MCF 10A (cell line): ENCODE measurements around the gene SLC2A1. TPM values are rescaled to one million over a fixed set of nuclear protein-coding genes. Genes with fewer than 3 reads are reported as not detected.

Experiments used
- BruUV-seq: library from RNA; stranded (reverse); fragments of 400-500 nt; replicated peaks from 2 replicates; lab custom pipeline; 2021; lab: Mats Ljungman, UMichigan
- CTCF ChIA-PET: fragments of 300-600 bp; sonication (Branson Sonifier 250); formaldehyde crosslinking; extraction: SDS; loops from one replicate; lab custom pipeline; 2021; ENCODE audit warnings: antibody characterized with exemption, inconsistent platforms; lab: Yijun Ruan, JAX
- POLR2A ChIA-PET: fragments of 300-600, 350-650 bp; sonication (Branson Sonifier 250); formaldehyde crosslinking; extraction: SDS; loops from one replicate; lab custom pipeline; 2020; ENCODE audit warnings: antibody characterized with exemption, inconsistent platforms; lab: Yijun Ruan, JAX
- DNase-seq: peaks from one replicate; pipeline ENCODE4 v3.0.0-alpha.2; 2018; ENCODE audit not compliant: unreplicated experiment
- H3K27ac Mint-ChIP-seq: one replicate; pipeline ENCODE4 v1.8.0; 2022; ENCODE audit warnings: mild to moderate bottlenecking, low read depth, mixed read lengths; ENCODE audit not compliant: unreplicated experiment
- H3K27me3 Mint-ChIP-seq: one replicate; pipeline ENCODE4 v1.8.0; 2022; ENCODE audit warnings: mixed read lengths; ENCODE audit not compliant: insufficient read depth, unreplicated experiment
- H3K36me3 Mint-ChIP-seq: one replicate; pipeline ENCODE4 v1.8.0; 2022; ENCODE audit warnings: mild to moderate bottlenecking, moderate library complexity, mixed read lengths; ENCODE audit not compliant: insufficient read depth, unreplicated experiment
- H3K4me1 Mint-ChIP-seq: one replicate; pipeline ENCODE4 v1.8.0; 2022; ENCODE audit warnings: mixed read lengths; ENCODE audit not compliant: insufficient read depth, unreplicated experiment
- H3K4me3 Mint-ChIP-seq: one replicate; pipeline ENCODE4 v1.8.0; 2022; ENCODE audit warnings: mild to moderate bottlenecking, moderate library complexity, mixed read lengths; ENCODE audit not compliant: unreplicated experiment
- H3K9me3 Mint-ChIP-seq: one replicate; pipeline ENCODE4 v1.8.0; 2022; ENCODE audit warnings: mixed read lengths; ENCODE audit not compliant: unreplicated experiment
- CTCF ChIP-seq: fragments of 200-600 bp; IDR thresholded peaks from one replicate; pipeline ENCODE4 v1.8.0; 2022; ENCODE audit warnings: antibody characterized with exemption, mild to moderate bottlenecking; ENCODE audit not compliant: unreplicated experiment
- intact Hi-C: fragments of 100-400 bp; cut with micrococcal nuclease; formaldehyde crosslinking; loops from 2 replicates; pipeline ENCODE4 v1.14.1; 2022
- total RNA-seq: library from RNA; stranded (reverse); gene quantifications from 2 replicates; pipeline ENCODE4 v1.2.3, GENCODE V29; 2022

Gene SLC2A1
- total RNA-seq, 1 experiment from 2014 or later: 87.5 TPM

GRCh38 chr1:42915456-42915855 lies 43.2 kb downstream of the SLC2A1 start:
- Mint-ChIP-seq H3K4me3 (no peak overlapping the region), H3K4me1 (no peaks in the 10 kb centered on the region), H3K27me3 (no peaks in the 10 kb centered on the region), H3K36me3 (peaks cover 6% of the 10 kb centered on the region), H3K27ac (no peak overlapping the region), H3K9me3 (no peaks in the 10 kb centered on the region)
- POLR2A ChIA-PET: interaction anchor here (0.9 to 5.1 kb wide), 2 partner anchors 9 to 158 kb away, joined by 3 to 54 read pairs; no protein-coding TSS in a partner anchor
- DNase-seq: no peak
- CTCF ChIA-PET: interaction anchor here (0.7 to 7.0 kb wide), 6 partner anchors 106 to 177 kb away, joined by 3 to 309 read pairs (median 3); no protein-coding TSS in a partner anchor
- BruUV-seq: no TSS peak
- no peak for TF ChIP-seq CTCF
- intact Hi-C loops: loop anchor here (10.0 kb wide), 1 partner anchor 499 kb away; no protein-coding TSS in a partner anchor

- intact Hi-C loops: loop anchor here (10.0 kb wide), 1 partner anchor 501 kb away; no protein-coding TSS in a partner anchor
- Mint-ChIP-seq H3K4me3 (no peak overlapping the region), H3K27me3 (no peaks in the 10 kb centered on the region), H3K9me3 (no peaks in the 10 kb centered on the region), H3K27ac (no peak overlapping the region), H3K4me1 (no peaks in the 10 kb centered on the region), H3K36me3 (peaks cover 6% of the 10 kb centered on the region)
- TF ChIP-seq CTCF: no peak
- BruUV-seq: no TSS peak
- ChIA-PET POLR2A (interaction anchor here (0.6 to 5.1 kb wide), 5 partner anchors 68 to 312 kb away, joined by 3 to 54 read pairs (median 4); partner anchors contain the start of gene ZNF691), CTCF (interaction anchor here (0.6 to 7.0 kb wide), 33 partner anchors 9 to 607 kb away, joined by 3 to 309 read pairs (median 4); no protein-coding TSS in a partner anchor)
- no peak for DNase-seq
Observed at GRCh38 chr1:42914092-42914627, 44.5 kb downstream of the SLC2A1 start.

- POLR2A ChIA-PET: interaction anchor here (0.6 to 5.1 kb wide), 11 partner anchors 9 to 313 kb away, joined by 3 to 54 read pairs (median 3); partner anchors contain the start of gene ZNF691
- Mint-ChIP-seq H3K27me3 (no peaks in the 10 kb centered on the region), H3K36me3 (peaks cover 6% of the 10 kb centered on the region), H3K27ac (no peak overlapping the region), H3K9me3 (no peaks in the 10 kb centered on the region), H3K4me3 (no peak overlapping the region), H3K4me1 (no peaks in the 10 kb centered on the region)
- TF ChIP-seq CTCF: peak; percentile 88
- peak; percentile 88 for DNase-seq
- intact Hi-C loops: loop anchor here (1.0 to 10.0 kb wide), 3 partner anchors 135 to 501 kb away; no protein-coding TSS in a partner anchor
- CTCF ChIA-PET: interaction anchor here (0.5 to 7.0 kb wide), 41 partner anchors 9 to 442 kb away, joined by 3 to 309 read pairs (median 4); no protein-coding TSS in a partner anchor
- no TSS peak for BruUV-seq
Observed at GRCh38 chr1:42913426-42914091, 45.1 kb downstream of the SLC2A1 start.

GRCh38 chr1:42910985-42911384 lies 47.7 kb downstream of the SLC2A1 start:
- Mint-ChIP-seq H3K4me3 (no peak overlapping the region), H3K27ac (no peak overlapping the region), H3K4me1 (no peaks in the 10 kb centered on the region), H3K9me3 (peaks cover 5% of the 10 kb centered on the region), H3K27me3 (no peaks in the 10 kb centered on the region), H3K36me3 (no peaks in the 10 kb centered on the region)
- no TSS peak for BruUV-seq
- no peak for TF ChIP-seq CTCF
- ChIA-PET POLR2A (interaction anchor here (1.3 to 5.1 kb wide), 2 partner anchors 53 to 162 kb away, joined by 3 to 54 read pairs; no protein-coding TSS in a partner anchor), CTCF (interaction anchor here (0.6 to 7.0 kb wide), 5 partner anchors 133 to 163 kb away, joined by 4 to 309 read pairs (median 5); no protein-coding TSS in a partner anchor)
- intact Hi-C loops: loop anchor here (10.0 kb wide), 1 partner anchor 504 kb away; no protein-coding TSS in a partner anchor
- no peak for DNase-seq
